B cell (primary cell): ENCODE measurements around the gene XPO6. TPM values are rescaled to one million over a fixed set of nuclear protein-coding genes. Genes with fewer than 3 reads are reported as not detected.

ENCODE experiments used
- ATAC-seq: fragments of 200-7000 bp; cut with Tn5 transposase; one replicate; pipeline ENCODE4 v1.10.0; 2021; ENCODE audit warnings: low read depth, mild to moderate bottlenecking, moderate number of reproducible peaks, moderate library complexity
- CTCF ChIA-PET: fragments of 350-600 bp; sonication (Branson Sonifier 250); formaldehyde crosslinking; loops from one replicate; lab custom pipeline; 2021; ENCODE audit warnings: antibody characterized with exemption, inconsistent platforms; lab: Charles Lee
- POLR2A ChIA-PET: fragments of 350-600 bp; sonication (Branson Sonifier 250); formaldehyde crosslinking; loops from one replicate; lab custom pipeline; 2021; ENCODE audit warnings: antibody characterized with exemption; lab: Charles Lee
- DNase-seq: peaks from one replicate; pipeline ENCODE4 v3.0.0; 2013
- H2AFZ ChIP-seq: 2 replicates; pipeline ENCODE4 v1.6.1; 2012; ENCODE audit warnings: mild to moderate bottlenecking, low read depth, low read length; ENCODE audit not compliant: insufficient read depth, poor library complexity, severe bottlenecking
- H3K27ac ChIP-seq, 2 donors: 1 replicate in 1 of 2; 2 replicates in 1 of 2; pipeline ENCODE4 v1.5.1; 2012 to 2013; ENCODE audit warnings: low read length in 2 of 2, mild to moderate bottlenecking in 2 of 2, moderate library complexity in 1 of 2
- H3K27me3 ChIP-seq, 4 experiments: fragments of 200-600 bp in 1 of 4; sonication (generic) in 1 of 4; replicated peaks in 1 of 4; 1 replicate in 2 of 4; 2 replicates in 2 of 4; pipeline versions ENCODE4 v1.6.1 to v1.7.0; 2013 to 2016; ENCODE audit warnings: low read length in 3 of 4, mild to moderate bottlenecking in 2 of 4, mixed read lengths in 1 of 4, moderate library complexity in 1 of 4; ENCODE audit not compliant: insufficient read depth in 4 of 4, control insufficient read depth in 3 of 4; ENCODE audit errors: control extremely low read depth in 1 of 4
- H3K36me3 ChIP-seq, 2 experiments: replicated peaks in 1 of 2; 1 replicate in 1 of 2; 2 replicates in 1 of 2; pipeline versions ENCODE4 v1.6.1 to v1.7.1; 2013; ENCODE audit warnings: low read length in 1 of 2; ENCODE audit not compliant: insufficient read depth in 2 of 2, control insufficient read depth in 1 of 2; ENCODE audit errors: control extremely low read depth in 1 of 2, extremely low read depth in 1 of 2
- H3K4me1 ChIP-seq, 2 donors: fragments of 200-600 bp in 1 of 2; sonication (generic) in 1 of 2; 1 replicate in 1 of 2; 2 replicates in 1 of 2; pipeline versions ENCODE4 v1.5.1 to v1.6.1; 2013 to 2017; ENCODE audit warnings: low read length in 2 of 2; ENCODE audit not compliant: control insufficient read depth in 2 of 2, insufficient read depth in 2 of 2
- H3K4me2 ChIP-seq: replicated peaks from 2 replicates; pipeline ENCODE3; 2012; ENCODE audit warnings: mild to moderate bottlenecking, low read depth, low read length; ENCODE audit not compliant: poor library complexity, severe bottlenecking
- H3K4me3 ChIP-seq, 5 experiments: fragments of 200-600 bp in 1 of 5; sonication (generic) in 1 of 5; 1 replicate in 3 of 5; 2 replicates in 2 of 5; pipeline versions ENCODE4 v1.5.1 to v1.7.0; 2011 to 2016; ENCODE audit warnings: low read length in 4 of 5, mild to moderate bottlenecking in 4 of 5, low read depth in 2 of 5, control low read depth in 1 of 5, moderate library complexity in 1 of 5; ENCODE audit not compliant: insufficient read depth in 1 of 5; ENCODE audit errors: control extremely low read depth in 1 of 5, extremely low read depth in 1 of 5
- H3K79me2 ChIP-seq: fragments of 200-600 bp; sonication (generic); one replicate; pipeline ENCODE4 v1.6.0; 2016; ENCODE audit warnings: low read length; ENCODE audit not compliant: control insufficient read depth, insufficient read depth
- H3K9ac ChIP-seq: fragments of 200-600 bp; sonication (generic); 2 replicates; pipeline ENCODE4 v1.6.1; 2017; ENCODE audit warnings: mild to moderate bottlenecking, low read length, moderate library complexity
- H3K9me3 ChIP-seq, 3 donors: one replicate each; pipeline versions ENCODE4 v1.6.1 to v1.7.1; 2013; ENCODE audit warnings: low read length in 2 of 3; ENCODE audit not compliant: control insufficient read depth in 2 of 3, insufficient read depth in 1 of 3; ENCODE audit errors: control extremely low read depth in 1 of 3
- H4K20me1 ChIP-seq: 2 replicates; pipeline ENCODE4 v1.6.0; 2012; ENCODE audit warnings: mild to moderate bottlenecking, low read length; ENCODE audit not compliant: insufficient read depth, control insufficient read depth, poor library complexity, severe bottlenecking
- H3K27ac Mint-ChIP-seq: one replicate; pipeline ENCODE4 v1.8.0; 2021; ENCODE audit warnings: mixed read lengths
- H3K27me3 Mint-ChIP-seq: one replicate; pipeline ENCODE4 v1.8.0; 2021; ENCODE audit warnings: mixed read lengths
- H3K4me1 Mint-ChIP-seq: one replicate; pipeline ENCODE4 v1.8.0; 2021; ENCODE audit warnings: mixed read lengths
- H3K4me3 Mint-ChIP-seq: one replicate; pipeline ENCODE4 v1.8.0; 2021; ENCODE audit warnings: mixed read lengths
- H3K9me3 Mint-ChIP-seq: one replicate; pipeline ENCODE4 v1.8.0; 2022; ENCODE audit warnings: mixed read lengths; ENCODE audit not compliant: insufficient read depth
- EZH2 ChIP-seq: IDR thresholded peaks from 2 replicates; pipeline ENCODE4 v1.6.1; 2012; ENCODE audit warnings: borderline replicate concordance, low read depth, mild to moderate bottlenecking, moderate library complexity, low read length; ENCODE audit not compliant: insufficient read depth, poor library complexity, severe bottlenecking
- whole genome bisulfite sequencing: methylation state at CpG from one replicate; pipeline ENCODE4 v1.1.5; 2013; ENCODE audit warnings: missing lambda C conversion rate; ENCODE audit not compliant: insufficient coverage; 5-methylcytosine and 5-hydroxymethylcytosine counted together
- intact Hi-C: fragments of 100-400 bp; cut with micrococcal nuclease; formaldehyde crosslinking; loops from one replicate; pipeline ENCODE4 v1.10.0; 2022
- polyA plus RNA-seq: library from polyadenylated mRNA; depleted of rRNA; stranded (reverse); fragments of >200 nt; gene quantifications from 2 replicates; pipeline ENCODE4 v1.2.3, GENCODE V29; 2012
- total RNA-seq, 2 donors: library from RNA; stranded (reverse); fragments of 120-200 nt in 1 of 2; gene quantifications; 1 replicate in 1 of 2; 2 replicates in 1 of 2; pipeline versions ENCODE4 v1.2.3 to v1.2.4, GENCODE V29; 2013 to 2022
- TF ChIP-seq, protein P1 (sequence below): fragments of 200-600 bp; IDR thresholded peaks from one replicate; pipeline ENCODE4 v1.8.0; 2022; ENCODE audit warnings: antibody characterized with exemption, mild to moderate bottlenecking

Gene XPO6
- total and polyA plus RNA-seq, 2 donors (not counting 1 experiment from before 2014, with no cell fraction given): 259 to 303 TPM

DNA sequence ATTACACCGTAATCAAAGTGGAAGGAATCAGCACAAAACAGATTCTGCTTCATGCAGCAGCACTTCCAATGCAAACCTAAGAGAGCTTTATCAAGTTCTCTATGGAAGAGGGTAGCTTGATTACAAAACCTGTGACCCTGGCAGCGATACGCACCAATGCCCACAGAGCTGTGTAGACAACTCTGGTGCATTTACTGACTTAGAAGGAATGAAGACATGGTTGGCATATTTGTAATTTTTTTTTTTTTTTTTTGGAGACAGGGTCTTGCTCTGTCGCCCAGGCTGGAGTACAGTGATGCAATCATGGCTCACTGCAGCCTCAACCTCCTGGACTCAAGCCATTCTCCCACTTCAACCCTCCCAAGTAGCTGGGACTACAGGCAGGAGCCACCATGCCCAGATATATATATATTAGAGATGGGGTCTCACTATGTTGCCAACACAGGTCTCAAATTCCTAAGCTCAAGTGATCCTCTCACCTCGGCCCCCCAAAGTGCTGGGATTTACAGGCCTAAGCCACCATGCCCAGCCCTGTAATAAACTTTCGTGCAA is 49.4 kb downstream of the XPO6 start:
- WGBS: 100% methylated on average over 2 of the region's 6 CpGs
- H2AFZ ChIP-seq: no peak overlapping the region
- H3K4me1 Mint-ChIP-seq: peaks cover 71% of the 10 kb centered on the region
- intact Hi-C loops: loop anchor here (5.0 kb wide), 1 partner anchor 35 kb away; no protein-coding TSS in a partner anchor
- peaks cover 84% of the 10 kb centered on the region for H3K79me2 ChIP-seq
- ChIA-PET CTCF (interaction anchor here (0.6 to 3.1 kb wide), 4 partner anchors 21 to 102 kb away, joined by 3 to 11 read pairs (median 7); no protein-coding TSS in a partner anchor), POLR2A (interaction anchor here (0.6 to 0.7 kb wide), 2 partner anchors 32 to 391 kb away, joined by 3 to 4 read pairs; partner anchors contain the start of gene SGF29)
- no peak overlapping the region for H3K9ac ChIP-seq
- ATAC-seq (no peak), DNase-seq (no peak)
- H3K36me3 ChIP-seq: peaks cover 11 to 50% of the 10 kb centered on the region in 2 experiments
- H3K4me3 Mint-ChIP-seq: no peak overlapping the region
- no peak overlapping the region for H3K4me3 ChIP-seq
- no peak for TF ChIP-seq EZH2
- TF ChIP-seq, protein P1, sequence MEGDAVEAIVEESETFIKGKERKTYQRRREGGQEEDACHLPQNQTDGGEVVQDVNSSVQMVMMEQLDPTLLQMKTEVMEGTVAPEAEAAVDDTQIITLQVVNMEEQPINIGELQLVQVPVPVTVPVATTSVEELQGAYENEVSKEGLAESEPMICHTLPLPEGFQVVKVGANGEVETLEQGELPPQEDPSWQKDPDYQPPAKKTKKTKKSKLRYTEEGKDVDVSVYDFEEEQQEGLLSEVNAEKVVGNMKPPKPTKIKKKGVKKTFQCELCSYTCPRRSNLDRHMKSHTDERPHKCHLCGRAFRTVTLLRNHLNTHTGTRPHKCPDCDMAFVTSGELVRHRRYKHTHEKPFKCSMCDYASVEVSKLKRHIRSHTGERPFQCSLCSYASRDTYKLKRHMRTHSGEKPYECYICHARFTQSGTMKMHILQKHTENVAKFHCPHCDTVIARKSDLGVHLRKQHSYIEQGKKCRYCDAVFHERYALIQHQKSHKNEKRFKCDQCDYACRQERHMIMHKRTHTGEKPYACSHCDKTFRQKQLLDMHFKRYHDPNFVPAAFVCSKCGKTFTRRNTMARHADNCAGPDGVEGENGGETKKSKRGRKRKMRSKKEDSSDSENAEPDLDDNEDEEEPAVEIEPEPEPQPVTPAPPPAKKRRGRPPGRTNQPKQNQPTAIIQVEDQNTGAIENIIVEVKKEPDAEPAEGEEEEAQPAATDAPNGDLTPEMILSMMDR: no peak
- peak overlapping the region; percentile 76 for H3K27ac Mint-ChIP-seq
- H3K4me2 ChIP-seq: no peak overlapping the region
- no peaks in the 10 kb centered on the region for H3K27me3 ChIP-seq
- no peaks in the 10 kb centered on the region for H3K9me3 Mint-ChIP-seq
- no peaks in the 10 kb centered on the region for H3K27me3 Mint-ChIP-seq
- H3K27ac ChIP-seq: peak overlapping the region in 1 of 2 donors; percentile 77
- no peaks in the 10 kb centered on the region for H3K9me3 ChIP-seq
- peaks cover 52 to 57% of the 10 kb centered on the region in 2 donors for H3K4me1 ChIP-seq
- peaks cover 7% of the 10 kb centered on the region for H4K20me1 ChIP-seq

DNA sequence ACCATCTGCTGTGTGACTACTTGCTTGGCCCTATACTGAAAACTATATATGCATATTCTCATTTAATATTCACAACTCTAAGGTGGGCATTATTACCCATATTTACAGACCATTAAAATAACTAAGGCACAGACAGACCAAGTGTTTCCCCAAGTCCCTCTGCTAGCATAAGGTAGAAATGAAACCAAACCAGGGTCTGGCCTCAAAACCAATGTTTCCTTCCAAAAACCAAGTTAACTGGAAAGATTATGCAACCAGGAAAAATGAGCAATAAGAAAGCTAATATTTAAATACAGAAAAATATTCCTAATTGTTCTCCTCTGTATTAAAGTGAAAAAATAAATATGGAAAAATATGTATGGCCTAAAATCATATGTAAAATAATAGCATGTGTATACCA is 50.1 kb downstream of the XPO6 start:
- no peak overlapping the region for H3K9ac ChIP-seq
- H3K79me2 ChIP-seq: peaks cover 84% of the 10 kb centered on the region
- intact Hi-C loops: loop anchor here (5.0 kb wide), 1 partner anchor 36 kb away; no protein-coding TSS in a partner anchor
- H3K27me3 ChIP-seq: no peaks in the 10 kb centered on the region
- peaks cover 11 to 43% of the 10 kb centered on the region in 2 experiments for H3K36me3 ChIP-seq
- ATAC-seq (no peak), DNase-seq (no peak)
- ChIA-PET CTCF (interaction anchor here (0.6 to 3.1 kb wide), 3 partner anchors 20 to 103 kb away, joined by 3 to 11 read pairs (median 6); no protein-coding TSS in a partner anchor), POLR2A (interaction anchor here (0.6 to 0.7 kb wide), 2 partner anchors 33 to 392 kb away, joined by 3 to 4 read pairs; partner anchors contain the start of gene SGF29)
- TF ChIP-seq, protein P1: no peak
- no peak for TF ChIP-seq EZH2
- H3K27ac Mint-ChIP-seq: no peak overlapping the region
- peak overlapping the region in 1 of 2 donors; percentile 77 for H3K27ac ChIP-seq
- no peak overlapping the region for H3K4me3 Mint-ChIP-seq
- no peak overlapping the region for H3K4me2 ChIP-seq
- no peaks in the 10 kb centered on the region for H3K9me3 ChIP-seq
- H4K20me1 ChIP-seq: peaks cover 7% of the 10 kb centered on the region
- peaks cover 44 to 53% of the 10 kb centered on the region in 2 donors for H3K4me1 ChIP-seq
- no peak overlapping the region for H2AFZ ChIP-seq
- H3K9me3 Mint-ChIP-seq: no peaks in the 10 kb centered on the region
- H3K27me3 Mint-ChIP-seq: no peaks in the 10 kb centered on the region
- H3K4me3 ChIP-seq: no peak overlapping the region
- H3K4me1 Mint-ChIP-seq: peaks cover 67% of the 10 kb centered on the region
